Measurements from ENCODE around the gene WDR38. TPM values are rescaled to one million over a fixed set of nuclear protein-coding genes. Genes with fewer than 3 reads are reported as not detected.
A peak's percentile ranks its signal among the peaks of the same experiment; 100 is the strongest.

Gene WDR38
- polyA plus RNA-seq, 3 donors: 0.30 to 0.46 (median 0.35) TPM

GRCh38 chr9:124871156-124871561 lies 17.9 kb downstream of the WDR38 start:
- DNase-seq (ENCODE audit: extremely low read depth in 1 of 11, low read depth in 9 of 11, low spot score in 4 of 11): no peak

- DNase-seq (ENCODE audit: extremely low read depth in 1 of 11, low read depth in 9 of 11, low spot score in 4 of 11): no peak
These were observed 20.4 kb downstream of the WDR38 start for GRCh38 chr9:124873664-124874063.

GRCh38 chr9:124875501-124875900 lies 22.2 kb downstream of the WDR38 start:
- DNase-seq (ENCODE audit: extremely low read depth in 1 of 11, low read depth in 9 of 11, low spot score in 4 of 11): no peak

- no peak for DNase-seq (ENCODE audit: extremely low read depth in 1 of 11, low read depth in 9 of 11, low spot score in 4 of 11)
These were observed 23.9 kb downstream of the WDR38 start for GRCh38 chr9:124877021-124877782.

GRCh38 chr9:124878021-124878420 lies 24.8 kb downstream of the WDR38 start:
- DNase-seq (ENCODE audit: extremely low read depth in 1 of 11, low read depth in 9 of 11, low spot score in 4 of 11): no peak

GRCh38 chr9:124878518-124878917 lies 25.3 kb downstream of the WDR38 start:
- DNase-seq (ENCODE audit: extremely low read depth in 1 of 11, low read depth in 9 of 11, low spot score in 4 of 11): no peak

- peak in 5 of 11 donors; percentile 44 to 68 (median 66) for DNase-seq (ENCODE audit: extremely low read depth in 1 of 11, low read depth in 9 of 11, low spot score in 4 of 11)
These were observed 26.0 kb downstream of the WDR38 start for GRCh38 chr9:124879226-124879625.

- no peak for DNase-seq (ENCODE audit: extremely low read depth in 1 of 11, low read depth in 9 of 11, low spot score in 4 of 11)
These were observed 27.2 kb downstream of the WDR38 start for GRCh38 chr9:124880501-124880900.

- no peak for DNase-seq (ENCODE audit: extremely low read depth in 1 of 11, low read depth in 9 of 11, low spot score in 4 of 11)
These were observed 28.0 kb downstream of the WDR38 start for GRCh38 chr9:124881138-124881743.

- DNase-seq (ENCODE audit: extremely low read depth in 1 of 11, low read depth in 9 of 11, low spot score in 4 of 11): no peak
These were observed 29.0 kb downstream of the WDR38 start for GRCh38 chr9:124882231-124882630.

GRCh38 chr9:124884376-124884775 lies 31.1 kb downstream of the WDR38 start:
- DNase-seq (ENCODE audit: extremely low read depth in 1 of 11, low read depth in 9 of 11, low spot score in 4 of 11): no peak

GRCh38 chr9:124885551-124885950 lies 32.3 kb downstream of the WDR38 start:
- DNase-seq (ENCODE audit: extremely low read depth in 1 of 11, low read depth in 9 of 11, low spot score in 4 of 11): no peak

GRCh38 chr9:124886461-124886860 lies 33.2 kb downstream of the WDR38 start:
- no peak for DNase-seq (ENCODE audit: extremely low read depth in 1 of 11, low read depth in 9 of 11, low spot score in 4 of 11)

- DNase-seq (ENCODE audit: extremely low read depth in 1 of 11, low read depth in 9 of 11, low spot score in 4 of 11): no peak
These were observed 33.7 kb downstream of the WDR38 start for GRCh38 chr9:124886866-124887492.

GRCh38 chr9:124887832-124888231 lies 34.6 kb downstream of the WDR38 start:
- no peak for DNase-seq (ENCODE audit: extremely low read depth in 1 of 11, low read depth in 9 of 11, low spot score in 4 of 11)

GRCh38 chr9:124889006-124889405 lies 35.7 kb downstream of the WDR38 start:
- DNase-seq (ENCODE audit: extremely low read depth in 1 of 11, low read depth in 9 of 11, low spot score in 4 of 11): no peak

GRCh38 chr9:124890179-124890578 lies 36.9 kb downstream of the WDR38 start:
- DNase-seq (ENCODE audit: extremely low read depth in 1 of 11, low read depth in 9 of 11, low spot score in 4 of 11): no peak

GRCh38 chr9:124894035-124894740 lies 40.9 kb downstream of the WDR38 start:
- DNase-seq (ENCODE audit: extremely low read depth in 1 of 11, low read depth in 9 of 11, low spot score in 4 of 11): no peak

- DNase-seq (ENCODE audit: extremely low read depth in 1 of 11, low read depth in 9 of 11, low spot score in 4 of 11): peak in 2 of 11 donors; percentile 13 to 19
These were observed 41.5 kb downstream of the WDR38 start for GRCh38 chr9:124894741-124895170.

All from renal cortex interstitium (tissue), 11 donors.